Measurements from ENCODE around the gene LRRC74A.

DNA sequence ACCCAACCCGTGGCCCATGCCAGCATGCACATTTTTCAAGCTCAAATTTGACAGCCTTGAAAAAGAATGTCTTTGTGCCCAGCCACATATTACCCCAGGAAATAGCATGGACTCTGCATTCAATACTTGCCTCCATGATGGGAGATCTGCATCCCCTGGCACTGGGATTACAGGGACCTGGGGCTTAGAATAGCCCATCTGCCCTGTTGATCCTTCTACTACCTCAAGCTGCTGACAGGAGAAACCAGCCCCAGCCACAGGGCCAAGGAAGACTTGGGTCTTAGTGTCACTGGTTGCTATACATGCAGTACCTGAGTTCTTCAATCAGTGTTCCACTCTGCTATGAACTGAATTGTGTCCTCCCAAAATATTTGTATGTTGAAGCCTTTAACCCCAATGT, 85.3 kb downstream of the LRRC74A start:
- no peak for TF ChIP-seq CTCF (IDR thresholded peaks at IDR 0.05)
- no peak for TF ChIP-seq POLR2A (IDR thresholded peaks at IDR 0.05)

Data from ovary (tissue), 3 donors.